GM21786 (cell line): ENCODE measurements around the gene KLRC3.
"Not testable (repeated sequence)": the region's sequence is repeated elsewhere in the genome, so short reads cannot be mapped to it uniquely, and the experiment has no call there.

ENCODE experiments used
- ATAC-seq: cut with Tn5 transposase; IDR thresholded peaks from one replicate; pipeline ENCODE4 v1.9.1; 2021; ENCODE audit not compliant: unreplicated experiment

KLRC3 gene

DNA sequence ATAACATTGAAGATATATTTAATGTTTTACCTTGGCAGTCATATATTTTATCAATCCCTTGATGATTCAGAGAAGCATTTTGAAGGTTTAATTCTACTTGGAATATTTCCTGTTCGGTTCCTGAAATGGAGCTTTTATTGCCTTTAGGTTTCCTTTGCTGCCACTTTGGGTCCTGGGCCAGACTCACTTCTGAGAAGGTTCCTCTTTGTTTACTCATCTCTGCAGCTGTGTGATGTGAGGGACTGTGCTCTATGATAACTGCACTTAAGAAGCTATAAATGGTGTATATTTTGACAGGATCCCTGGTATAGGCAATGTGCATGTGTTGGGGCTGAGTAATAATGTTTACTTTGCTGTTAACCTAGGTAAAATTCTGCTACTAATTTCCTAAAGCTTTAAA lies at the start of gene KLRC3:
Gene KLRC3, minus strand, starts transcription at position 262 of the 400 bp plus-strand sequence. Its CDS starts 45 bp downstream, at position 217.
- ATAC-seq = not testable (repeated sequence)

DNA sequence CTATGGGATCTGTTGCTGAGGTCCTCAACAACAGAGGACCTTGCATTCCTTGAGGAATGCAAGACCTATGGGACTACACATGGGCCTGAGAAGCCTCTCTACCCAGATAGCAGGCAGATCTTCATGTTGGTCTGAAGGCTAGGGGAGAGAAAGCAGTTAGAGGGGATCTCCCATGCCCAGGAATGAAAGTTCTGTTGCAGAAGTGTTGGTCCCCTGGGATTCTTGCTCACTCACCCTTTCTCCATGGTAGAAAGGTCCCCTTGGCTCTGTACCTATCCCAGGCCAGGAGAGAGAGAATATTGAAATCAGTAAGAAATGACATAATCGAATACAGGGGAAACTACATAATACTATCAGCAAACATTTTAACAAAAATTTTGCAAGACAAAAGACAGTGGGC lies 49.3 kb upstream of the KLRC3 start:
- ATAC-seq = no peak

DNA sequence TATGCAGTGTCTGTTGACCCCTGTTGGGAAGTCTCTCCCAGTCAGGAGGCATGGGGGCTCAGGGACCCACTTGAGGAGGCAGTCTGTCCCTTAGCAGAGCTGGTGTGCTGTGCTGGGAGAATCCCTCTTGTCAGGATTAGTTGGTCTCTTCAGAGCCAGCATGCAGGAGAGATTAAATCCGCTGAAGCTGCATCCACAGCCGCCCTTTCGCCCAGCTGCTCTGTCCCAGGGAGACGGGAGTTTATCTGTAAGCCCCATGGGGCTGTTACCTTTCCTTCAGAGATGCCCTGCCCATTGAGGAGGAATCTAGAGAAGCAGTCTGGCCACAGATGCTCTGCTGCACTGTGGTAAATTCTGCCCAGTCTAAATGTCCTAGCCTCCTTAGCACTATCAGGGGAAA lies 45.9 kb upstream of the KLRC3 start:
- no peak for ATAC-seq

DNA sequence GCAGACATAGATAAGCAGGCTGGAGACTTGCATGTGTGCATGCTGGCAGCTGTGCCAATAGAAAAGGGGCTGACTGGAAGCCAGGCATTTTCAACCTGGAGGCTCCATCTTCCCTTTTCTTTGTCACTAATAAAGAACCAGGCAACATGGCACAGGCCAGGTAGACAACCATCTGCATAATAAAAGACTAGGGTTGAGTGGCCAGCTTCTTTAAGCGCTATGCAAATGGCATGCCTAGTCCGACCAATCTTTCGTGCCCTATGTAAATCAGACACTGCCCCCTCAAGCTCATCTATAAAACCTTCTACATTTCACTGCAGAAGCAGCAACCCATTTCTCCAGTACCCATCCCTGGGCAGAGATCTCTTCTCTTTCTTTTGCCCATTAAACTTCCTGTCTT lies 37.4 kb upstream of the KLRC3 start:
- no peak for ATAC-seq

DNA sequence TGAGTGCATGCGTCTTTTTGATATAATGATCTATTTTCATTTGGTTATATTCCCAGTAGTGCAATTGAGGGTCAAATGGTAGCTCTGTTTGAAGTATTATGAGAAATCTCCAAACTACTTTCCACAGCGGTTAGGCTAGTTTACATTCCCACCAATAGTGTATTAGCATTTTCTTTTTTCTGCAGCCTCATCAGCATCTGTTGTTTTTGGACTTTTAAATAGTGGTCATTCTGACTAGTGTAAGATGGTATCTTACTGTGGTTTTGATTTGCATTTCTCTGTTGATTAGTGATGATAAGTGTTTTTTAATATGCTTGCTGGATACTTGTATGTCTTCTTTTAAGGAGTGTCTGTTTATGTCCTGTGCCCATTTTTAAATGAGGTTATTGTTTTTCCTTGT lies 36.5 kb upstream of the KLRC3 start:
- ATAC-seq = no peak

DNA sequence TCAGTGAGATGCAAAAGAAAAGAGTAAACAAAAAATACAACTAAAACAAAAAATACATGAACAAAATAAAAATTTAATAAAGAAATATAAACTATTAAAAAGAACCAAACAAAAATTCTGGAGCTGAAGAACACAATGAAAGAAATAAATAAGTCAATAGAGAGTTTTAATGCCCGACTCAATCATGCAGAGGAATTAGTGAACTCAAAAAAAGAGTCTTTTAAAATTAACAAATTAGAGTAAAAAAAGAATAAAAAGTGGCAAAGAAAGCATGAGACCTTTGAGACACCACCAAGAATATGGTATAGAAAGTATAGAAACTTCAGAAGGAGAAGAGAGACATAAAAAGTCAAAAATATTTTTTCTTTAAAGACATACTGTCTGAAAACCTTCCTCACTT lies 35.4 kb upstream of the KLRC3 start:
- ATAC-seq = no peak

DNA sequence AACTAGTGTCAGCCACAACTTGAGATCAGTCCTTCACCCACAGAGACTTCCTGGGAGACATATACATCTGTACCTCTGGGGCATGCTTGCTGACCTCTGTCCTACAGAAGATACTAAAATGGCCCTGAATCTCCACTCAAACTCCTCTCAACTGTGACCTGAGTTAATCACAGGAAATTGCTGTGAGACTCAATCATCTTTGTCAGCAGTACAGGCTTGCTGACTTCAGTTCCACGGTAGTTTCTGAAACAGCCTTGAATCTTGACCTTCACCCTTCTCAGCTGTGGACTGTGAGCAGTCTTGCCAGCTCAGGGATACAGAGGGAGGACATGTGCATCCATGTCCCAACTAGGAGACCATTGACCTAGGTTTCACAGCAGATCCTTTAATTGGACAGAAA lies 34.1 kb upstream of the KLRC3 start:
- ATAC-seq = no peak

DNA sequence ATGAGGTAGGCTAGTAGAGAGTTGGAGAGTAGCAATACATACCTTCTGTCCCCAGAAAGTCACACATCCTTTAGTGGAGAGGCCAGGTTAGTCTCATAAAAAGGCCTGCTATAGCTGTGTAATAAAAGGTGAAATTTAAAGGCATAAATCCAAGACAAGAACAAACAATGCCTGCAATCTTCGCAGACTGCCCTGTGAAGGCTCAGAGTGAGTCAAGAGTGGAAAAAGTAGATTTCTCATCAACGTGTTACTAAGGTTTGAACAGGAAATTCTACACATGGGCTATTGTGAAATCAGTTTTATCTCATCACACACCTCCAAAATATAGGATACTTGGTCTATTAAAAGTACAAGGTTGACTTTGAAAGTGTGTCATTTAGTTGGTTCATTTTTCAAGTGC lies 32.8 kb upstream of the KLRC3 start, which contains the start of gene KLRC1:
Gene KLRC1, minus strand, starts transcription at position 222 of the 400 bp plus-strand sequence. CDS start 2,221 bp downstream, outside the sequence.
- ATAC-seq = no peak

DNA sequence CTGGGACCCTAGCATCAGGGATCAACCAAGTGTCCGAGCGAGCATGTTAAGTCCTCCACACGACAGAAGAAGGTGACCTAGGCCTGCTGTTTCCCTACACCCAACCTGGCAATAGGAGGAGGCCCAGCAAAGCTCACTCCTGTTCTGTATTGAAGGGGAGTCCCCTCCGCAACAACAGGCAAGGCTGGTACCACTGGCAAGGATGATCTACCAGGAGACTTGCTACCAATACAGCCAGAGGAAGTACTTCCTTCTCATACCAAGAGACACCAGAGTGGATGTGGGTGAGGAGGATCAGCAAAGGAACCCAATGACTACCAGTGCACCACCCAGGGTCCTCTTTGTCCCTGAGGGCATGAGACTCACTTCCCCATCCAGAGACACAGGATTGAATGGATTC lies 27.8 kb upstream of the KLRC3 start:
- no peak for ATAC-seq

DNA sequence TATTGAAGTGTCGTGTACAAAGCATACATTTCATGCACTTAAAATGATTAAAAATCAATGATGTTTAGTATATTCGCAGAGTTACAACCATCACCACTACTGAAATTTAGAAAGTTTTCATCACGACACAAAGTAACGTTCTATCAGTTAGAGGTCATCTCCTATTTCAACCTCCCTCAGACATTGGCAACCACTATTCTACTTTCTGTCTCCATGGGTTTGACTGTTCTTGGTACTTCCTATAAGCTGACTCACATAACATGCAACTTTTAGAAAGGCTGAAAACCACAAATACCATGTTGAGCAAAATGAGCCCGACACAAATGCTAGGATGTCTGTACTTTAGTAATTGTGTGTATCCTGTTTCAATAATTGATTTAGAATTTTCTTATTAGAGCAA lies 25.7 kb upstream of the KLRC3 start:
- not testable (repeated sequence) for ATAC-seq

DNA sequence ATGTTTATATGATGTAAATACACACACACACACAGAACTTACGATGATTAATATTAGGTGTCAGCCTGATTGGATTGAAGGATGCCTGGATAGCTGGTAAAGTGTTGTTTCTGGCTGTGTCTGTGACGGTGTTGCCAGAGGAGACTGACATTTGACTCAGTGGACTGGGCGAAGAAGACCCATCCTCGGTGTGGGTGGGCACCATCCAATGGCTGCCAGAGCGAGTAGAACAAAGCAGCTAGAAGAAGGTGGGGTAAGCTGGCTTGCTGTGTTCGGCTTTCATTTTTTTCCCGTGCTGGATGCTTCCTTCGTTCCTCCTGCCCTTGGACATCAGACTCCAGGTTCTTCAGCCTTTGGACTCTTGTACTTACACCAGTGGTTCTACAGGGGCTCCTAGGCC lies 20.7 kb upstream of the KLRC3 start:
- not testable (repeated sequence) for ATAC-seq

DNA sequence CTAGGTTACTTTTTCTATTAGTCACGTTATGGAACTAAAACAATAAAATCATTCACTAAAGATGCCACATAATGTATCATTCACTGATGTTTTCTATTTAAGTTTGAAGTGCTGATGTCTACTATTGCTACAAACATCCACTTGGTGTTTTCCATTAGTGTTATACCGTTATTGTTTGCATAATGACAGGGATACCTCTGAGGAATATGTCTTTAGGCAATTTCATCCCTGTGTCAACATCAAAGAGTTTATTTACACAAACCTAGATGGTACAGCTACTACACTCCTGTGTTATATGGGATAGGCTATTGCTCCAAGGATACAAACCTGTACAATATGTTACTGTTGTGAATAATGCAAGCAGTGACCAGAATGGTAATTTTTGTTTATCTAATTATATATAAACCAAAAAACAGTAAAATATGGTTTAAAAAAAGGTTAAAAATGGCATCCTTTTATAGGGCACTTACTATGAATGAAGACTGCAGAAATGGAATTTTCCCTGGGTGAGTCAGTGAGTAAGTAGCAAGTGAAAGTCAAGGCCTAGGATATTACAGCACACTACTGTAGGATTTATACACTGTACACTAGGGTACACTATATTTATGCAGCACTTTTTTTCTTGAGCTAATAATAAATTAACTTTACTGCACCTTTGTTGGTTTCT lies 19.3 kb upstream of the KLRC3 start:
- ATAC-seq = not testable (repeated sequence)

DNA sequence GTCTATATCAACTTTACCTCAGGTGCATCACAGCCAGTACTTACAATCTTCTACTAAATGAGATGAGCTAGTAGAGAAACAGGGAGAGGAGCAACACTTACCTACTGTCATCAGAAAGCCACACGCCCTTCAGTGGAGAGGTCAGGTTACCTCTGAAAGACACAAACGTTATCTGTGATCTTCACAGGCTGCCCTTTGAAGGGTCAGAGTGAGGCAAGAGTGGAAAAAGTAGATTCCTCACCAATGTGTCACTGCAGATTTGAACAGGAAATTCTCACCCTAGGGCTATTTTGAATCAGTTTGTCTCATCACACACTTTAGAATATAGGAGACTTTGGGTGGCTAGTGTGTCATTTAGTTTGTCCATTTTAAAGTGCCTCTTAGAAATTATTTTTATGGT lies 17.2 kb upstream of the KLRC3 start:
- not testable (repeated sequence) for ATAC-seq

DNA sequence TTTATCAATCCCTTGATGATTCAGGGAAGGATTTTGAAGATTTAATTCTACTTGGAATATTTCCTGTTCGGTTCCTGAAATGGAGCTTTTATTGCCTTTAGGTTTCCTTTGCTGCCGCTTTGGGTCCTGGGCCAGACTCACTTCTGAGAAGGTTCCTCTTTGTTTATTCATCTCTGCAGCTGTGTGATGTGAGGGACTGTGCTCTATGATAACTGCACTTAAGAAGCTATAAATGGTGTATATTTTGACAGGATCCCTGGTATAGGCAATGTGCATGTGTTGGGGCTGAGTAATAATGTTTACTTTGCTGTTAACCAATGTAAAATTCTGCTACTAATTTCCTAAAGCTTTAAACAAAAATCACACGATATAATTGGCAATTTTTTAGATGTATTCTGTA lies 15.4 kb upstream of the KLRC3 start, which contains the start of gene KLRC2:
Gene KLRC2, minus strand, starts transcription at position 195 of the 400 bp plus-strand sequence. Its CDS starts 24 bp downstream, at position 171.
- ATAC-seq = not testable (repeated sequence)

DNA sequence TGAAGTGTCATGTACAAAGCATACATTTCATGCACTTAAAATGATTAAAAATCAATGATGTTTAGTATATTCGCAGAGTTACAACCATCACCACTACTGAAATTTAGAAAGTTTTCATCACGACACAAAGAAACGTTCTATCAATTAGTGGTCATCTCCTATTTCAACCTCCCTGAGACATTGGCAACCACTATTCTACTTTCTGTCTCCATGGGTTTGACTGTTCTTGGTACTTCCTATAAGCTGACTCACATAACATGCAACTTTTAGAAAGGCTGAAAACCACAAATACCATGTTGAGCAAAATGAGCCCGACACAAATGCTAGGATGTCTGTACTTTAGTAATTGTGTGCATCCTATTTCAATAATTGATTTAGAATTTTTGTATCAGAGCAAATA lies 10.2 kb upstream of the KLRC3 start:
- not testable (repeated sequence) for ATAC-seq

DNA sequence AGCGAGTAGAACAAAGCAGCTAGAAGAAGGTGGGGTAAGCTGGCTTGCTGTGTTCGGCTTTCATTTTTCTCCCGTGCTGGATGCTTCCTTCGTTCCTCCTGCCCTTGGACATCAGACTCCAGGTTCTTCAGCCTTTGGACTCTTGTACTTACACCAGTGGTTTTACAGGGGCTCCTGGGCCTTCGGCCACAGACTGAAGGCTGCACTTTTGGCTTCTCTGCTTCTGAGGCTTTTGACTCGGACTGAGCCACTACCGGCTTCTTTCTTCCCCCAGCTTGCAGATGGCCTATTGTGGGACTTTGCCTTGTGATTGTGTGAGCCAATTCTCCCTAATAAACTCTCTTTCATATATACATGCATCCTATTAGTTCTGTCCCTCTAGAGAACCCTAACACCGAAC lies 5.5 kb upstream of the KLRC3 start:
- ATAC-seq = not testable (repeated sequence)

DNA sequence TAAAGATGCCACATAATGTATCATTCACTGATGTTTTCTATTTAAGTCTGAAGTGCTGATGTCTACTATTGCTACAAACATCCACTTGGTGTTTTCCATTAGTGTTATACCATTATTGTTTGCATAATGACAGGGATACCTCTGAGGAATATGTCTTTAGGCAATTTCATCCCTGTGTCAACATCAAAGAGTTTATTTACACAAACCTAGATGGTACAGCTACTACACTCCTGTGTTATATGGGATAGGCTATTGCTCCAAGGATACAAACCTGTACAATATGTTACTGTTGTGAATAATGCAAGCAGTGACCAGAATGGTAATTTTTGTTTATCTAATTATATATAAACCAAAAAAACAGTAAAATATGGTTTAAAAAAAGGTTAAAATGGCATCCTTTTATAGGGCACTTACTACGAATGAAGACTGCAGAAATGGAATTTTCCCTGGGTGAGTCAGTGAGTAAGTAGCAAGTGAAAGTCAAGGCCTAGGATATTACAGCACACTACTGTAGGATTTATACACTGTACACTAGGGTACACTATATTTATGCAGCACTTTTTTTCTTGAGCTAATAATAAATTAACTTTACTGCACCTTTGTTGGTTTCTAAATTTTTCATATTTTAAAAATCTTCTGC lies 4.0 kb upstream of the KLRC3 start:
- not testable (repeated sequence) for ATAC-seq

DNA sequence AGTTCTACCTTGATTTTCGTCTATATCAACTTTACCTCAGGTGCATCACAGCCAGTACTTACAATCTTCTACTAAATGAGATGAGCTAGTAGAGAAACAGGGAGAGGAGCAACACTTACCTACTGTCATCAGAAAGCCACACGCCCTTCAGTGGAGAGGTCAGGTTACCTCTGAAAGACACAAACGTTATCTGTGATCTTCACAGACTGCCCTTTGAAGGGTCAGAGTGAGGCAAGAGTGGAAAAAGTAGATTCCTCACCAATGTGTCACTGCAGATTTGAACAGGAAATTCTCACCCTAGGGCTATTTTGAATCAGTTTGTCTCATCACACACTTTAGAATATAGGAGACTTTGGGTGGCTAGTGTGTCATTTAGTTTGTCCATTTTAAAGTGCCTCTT lies 1.8 kb upstream of the KLRC3 start:
- ATAC-seq = not testable (repeated sequence)

DNA sequence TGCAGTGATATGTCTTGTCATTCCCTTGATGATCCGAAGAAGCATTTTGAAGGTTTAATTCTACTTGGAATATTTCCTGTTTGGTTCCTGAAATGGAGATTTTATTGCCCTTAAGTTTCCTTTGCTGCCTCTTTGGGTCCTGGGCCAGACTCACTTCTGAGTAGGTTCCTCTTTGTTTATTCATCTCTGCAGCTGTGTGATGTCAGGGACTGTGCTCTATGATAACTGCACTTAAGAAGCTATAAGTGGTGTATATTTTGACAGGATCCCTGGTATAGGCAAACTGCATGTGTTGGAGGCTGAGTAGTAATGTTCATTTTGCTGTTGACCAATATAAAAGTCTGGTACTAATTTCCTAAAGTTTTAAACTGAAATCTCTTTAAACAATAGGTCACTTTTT lies 11.0 kb downstream of the KLRC3 start, which contains the start of gene KLRC4:
Gene KLRC4, minus strand, starts transcription at position 366 of the 400 bp plus-strand sequence. Its CDS starts 182 bp downstream, at position 184.
- ATAC-seq = no peak

DNA sequence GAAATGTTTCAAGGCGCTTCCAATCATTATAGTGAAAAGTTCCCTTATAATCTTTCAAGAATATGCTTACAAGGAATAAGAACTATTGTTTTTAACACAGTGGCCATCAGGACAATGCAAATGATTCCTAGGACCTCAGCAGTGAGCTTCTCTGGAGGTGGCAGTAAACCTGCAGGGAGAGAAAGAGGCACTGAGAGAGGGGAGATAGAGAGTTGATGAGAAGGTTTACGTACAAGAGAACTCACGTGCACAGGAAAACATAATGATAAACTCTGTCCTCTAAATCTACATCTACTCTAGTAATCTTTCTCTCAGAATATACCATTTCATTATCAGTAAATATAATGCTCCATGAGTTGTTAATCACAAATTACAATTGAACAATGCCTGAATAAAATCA lies 11.6 kb downstream of the KLRC3 start:
- no peak for ATAC-seq

DNA sequence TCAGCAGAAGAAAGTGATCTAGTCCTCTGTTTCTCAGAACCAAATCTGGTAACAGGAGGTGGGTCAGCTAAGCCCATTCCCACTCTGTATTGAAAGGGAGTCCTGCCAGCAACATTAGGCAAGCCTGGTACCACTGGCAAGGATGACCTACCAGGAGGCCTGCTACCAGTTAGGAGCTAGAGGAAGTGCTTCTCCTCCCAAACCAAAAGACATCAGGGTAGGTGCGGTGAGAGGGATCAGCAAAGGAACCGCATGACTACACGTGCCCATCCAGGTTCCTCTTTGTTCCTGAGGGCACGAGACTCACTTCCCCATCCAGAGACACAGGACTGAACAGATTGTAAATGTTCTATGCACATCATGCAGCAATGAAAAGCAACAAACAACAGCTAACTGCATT lies 13.7 kb downstream of the KLRC3 start:
- no peak for ATAC-seq

DNA sequence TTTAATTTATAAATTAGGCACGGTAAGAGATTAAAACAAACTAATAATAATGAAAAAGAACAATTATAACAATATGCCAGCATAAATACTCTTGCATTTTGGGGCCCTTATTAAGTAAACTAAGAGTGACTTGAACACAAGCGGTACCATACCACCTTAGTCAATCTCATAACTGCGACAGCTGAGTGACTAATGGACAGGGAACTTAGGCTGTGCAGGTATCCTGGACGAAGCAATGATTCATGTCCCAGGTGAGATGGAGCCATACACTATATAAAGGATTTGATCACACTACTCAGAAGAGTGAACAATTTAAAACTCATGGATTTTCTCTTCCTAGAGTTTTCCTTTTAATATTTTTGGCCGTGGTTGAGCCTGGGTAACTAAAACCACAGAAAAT lies 15.1 kb downstream of the KLRC3 start:
- no peak for ATAC-seq
